Ammon's horn (tissue), 1 donor: ENCODE results near the gene OSBPL9.
"Not testable (repeated sequence)": the region's sequence is repeated elsewhere in the genome, so short reads cannot be mapped to it uniquely, and the experiment has no call there.

Experiments
- DNase-seq: peaks from one replicate; pipeline ENCODE4 v3.0.0-alpha.2; 2016; ENCODE audit warnings: low spot score

The OSBPL9 gene

DNA sequence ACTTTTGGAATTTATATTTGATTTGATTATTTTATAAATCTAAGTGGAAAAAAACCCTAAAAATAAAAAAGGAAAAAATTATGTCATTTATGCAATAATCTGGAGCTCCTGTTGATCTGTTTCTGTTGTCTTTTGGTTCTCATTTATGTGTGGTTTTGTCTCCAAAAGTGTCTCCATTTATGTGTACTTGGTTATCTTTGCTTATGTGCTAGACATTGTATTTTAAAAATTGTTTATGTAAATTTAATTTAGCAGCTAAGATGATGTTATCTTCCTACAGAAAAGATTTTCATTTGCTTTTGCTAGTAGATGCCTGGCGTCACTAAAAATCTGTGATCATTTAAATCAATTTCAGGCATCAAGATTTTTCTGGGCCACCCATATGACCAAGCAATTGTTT, 95.7 kb downstream of the OSBPL9 start:
- DNase-seq, result no peak

DNA sequence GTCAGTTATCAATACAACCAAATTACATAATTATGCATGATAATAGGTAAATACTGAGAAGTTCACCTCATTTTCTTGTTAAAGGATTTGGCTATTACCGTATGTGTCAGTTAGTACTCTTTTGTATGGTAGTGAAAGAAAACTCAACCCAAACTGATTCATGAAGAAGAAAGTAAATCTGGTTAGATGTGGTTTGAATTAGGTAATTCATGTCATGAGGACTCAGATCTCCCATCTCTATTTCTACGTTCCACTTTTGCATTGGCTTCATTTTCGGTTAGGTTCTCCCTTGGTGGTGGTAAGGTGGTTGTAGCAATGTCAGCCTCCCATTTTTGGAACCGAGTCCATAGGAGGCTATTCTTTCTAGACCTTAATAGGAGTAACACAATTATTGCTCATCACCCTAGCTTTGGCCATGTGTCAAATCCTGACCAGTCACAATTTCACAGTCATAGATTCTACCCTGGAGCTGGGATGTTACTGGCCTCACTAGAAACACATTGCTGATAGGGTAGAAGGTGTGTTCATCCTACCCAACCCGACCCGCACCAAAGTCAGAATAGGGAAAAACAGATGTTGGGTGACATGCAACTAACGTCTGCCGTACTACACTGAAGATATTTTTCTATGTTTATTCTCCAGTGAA, 97.6 kb downstream of the OSBPL9 start:
- no peak for DNase-seq

DNA sequence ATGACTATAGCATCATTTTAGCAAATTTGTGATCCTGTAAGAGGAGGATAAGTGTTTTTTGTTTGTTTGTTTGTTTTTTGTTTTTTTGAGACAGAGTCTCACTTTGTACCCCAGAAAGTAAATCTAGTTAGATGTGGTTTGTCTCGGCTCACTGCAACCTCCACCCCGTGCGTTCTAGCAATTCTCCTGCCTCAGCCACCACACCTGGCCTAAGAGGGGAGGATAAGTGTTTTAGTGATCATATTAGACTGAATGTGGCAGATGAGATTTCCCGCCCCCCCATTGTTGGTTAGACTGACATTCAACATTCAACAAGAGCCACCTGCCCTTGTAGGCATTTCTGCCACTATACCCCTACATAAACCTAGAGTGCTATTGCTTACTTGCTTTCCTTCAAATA, 98.5 kb downstream of the OSBPL9 start:
- no peak for DNase-seq

DNA sequence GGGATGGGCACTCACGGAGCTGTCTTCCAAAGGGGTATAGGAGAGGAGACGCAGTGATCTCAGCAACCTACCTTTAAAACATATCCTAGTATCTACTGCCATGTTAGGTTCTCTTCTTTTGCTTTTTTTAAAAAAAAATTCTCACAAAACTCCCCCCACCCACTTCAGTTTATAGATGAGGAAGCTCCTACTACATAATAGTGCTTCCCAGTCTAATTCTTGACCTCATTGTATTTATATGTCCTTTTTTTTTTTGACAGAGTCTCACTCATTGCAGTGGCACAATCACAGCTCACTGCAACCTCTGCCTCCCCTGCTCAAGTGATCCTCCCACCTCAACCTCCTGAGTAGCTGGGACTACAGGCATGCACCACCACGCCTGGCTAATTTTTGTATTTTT, 99.9 kb downstream of the OSBPL9 start:
- no peak for DNase-seq

DNA sequence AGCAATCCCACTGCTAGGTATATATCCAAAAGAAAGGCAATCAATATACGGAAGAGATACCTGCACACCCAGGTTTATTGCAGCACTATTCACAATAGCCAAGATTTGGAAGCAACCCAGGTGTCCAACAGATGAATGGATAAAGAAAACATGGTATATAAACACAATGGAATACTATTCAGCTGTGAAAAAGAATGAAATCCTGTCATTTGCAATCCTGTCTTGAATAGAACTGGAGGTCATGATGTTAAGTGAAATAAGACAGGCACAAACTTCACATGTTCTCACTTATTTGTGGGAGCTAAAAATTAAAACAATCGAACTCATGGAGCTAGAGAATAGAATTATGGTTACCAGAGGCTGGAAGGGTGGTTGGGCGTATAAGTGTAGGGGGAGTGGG, 101.0 kb downstream of the OSBPL9 start:
- DNase-seq, result no peak

DNA sequence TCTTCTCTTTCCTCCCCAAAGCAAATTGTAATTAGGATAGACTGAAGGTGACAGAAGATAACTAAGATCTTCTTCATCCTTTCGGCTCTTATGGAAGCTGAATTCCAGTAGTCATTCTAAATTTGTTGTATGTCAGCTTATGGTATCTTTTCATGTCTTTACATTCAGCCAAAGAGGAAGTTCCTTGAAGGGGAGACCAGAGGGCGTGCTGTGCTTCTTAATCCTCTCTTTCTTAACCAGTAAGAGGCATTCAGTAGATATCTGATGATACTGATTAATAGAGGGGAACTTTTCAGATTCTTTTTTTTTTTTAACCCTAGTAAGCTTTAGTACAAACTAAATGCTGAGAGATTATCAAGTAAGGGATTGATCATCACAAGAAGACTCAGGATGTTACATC, 102.3 kb downstream of the OSBPL9 start:
- DNase-seq, result no peak

DNA sequence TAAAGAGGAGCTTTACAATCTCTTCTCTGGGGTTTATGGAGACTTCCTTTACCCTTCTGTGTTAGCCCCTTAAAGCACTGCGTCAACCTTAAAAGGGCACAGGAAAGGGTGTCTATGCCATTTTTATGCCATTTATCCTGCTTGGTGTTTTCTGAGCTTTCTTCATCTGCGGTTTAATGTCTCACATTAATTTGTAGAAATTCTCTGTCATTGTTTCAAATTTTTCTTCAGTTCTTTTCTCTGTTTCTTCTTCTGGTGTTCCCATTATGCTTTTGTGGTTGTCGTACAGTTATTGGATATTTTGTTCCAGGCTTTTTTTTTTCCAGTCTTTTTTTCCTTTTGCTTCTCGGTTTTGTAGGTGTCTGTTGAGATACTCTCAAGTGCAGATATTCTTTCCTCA, 107.9 kb downstream of the OSBPL9 start:
- no peak for DNase-seq

DNA sequence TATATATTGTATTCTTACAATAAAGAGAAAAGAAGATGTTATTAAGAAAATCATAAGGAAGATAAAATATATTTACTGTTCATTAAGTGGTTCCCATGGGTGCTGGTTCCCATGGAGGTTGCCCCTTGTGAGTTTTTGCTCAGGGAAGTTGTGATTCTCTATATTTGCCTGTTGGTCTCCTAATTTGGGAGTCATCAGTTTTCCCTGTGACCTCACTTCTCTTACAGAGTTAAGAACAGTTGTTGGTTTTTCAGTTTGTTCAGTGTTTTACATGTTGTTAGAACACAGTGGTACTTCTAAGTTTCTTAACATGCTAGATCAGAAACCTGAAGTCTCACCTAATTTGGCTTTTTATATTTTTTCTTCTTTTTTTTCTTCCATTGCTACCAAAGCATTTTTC, 109.2 kb downstream of the OSBPL9 start:
- no peak for DNase-seq

DNA sequence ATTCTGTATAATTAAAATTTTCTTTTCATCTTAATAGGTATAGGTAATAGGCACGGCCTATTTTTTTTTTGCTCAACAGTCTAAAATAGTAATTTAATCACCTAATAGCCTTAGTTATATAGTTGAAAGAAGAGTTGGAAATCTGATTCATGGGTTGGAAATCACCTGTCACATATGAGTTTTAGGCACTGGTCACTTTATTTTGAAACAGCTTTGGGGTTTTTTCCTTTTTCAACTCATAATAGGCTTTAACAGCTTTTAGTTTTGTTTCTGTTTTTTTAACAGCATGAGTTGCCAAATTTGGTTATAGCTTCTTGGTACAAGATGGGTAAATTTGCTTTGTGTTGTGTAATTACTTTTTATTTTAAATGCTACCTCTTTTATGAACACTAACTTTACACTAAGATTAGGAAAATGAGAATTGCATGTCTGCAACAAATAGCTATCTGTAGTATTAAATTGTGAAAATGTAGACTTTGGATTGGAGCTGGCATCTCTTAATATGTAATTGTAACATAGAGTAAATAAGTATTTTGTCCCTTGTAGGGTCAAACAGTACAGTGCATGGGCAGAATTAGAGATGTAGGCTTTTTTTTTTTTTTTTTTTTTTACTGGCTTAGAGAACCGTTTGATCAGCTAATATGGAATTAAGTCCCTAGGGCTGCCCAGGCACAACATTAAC, 109.8 kb downstream of the OSBPL9 start:
- no peak for DNase-seq

DNA sequence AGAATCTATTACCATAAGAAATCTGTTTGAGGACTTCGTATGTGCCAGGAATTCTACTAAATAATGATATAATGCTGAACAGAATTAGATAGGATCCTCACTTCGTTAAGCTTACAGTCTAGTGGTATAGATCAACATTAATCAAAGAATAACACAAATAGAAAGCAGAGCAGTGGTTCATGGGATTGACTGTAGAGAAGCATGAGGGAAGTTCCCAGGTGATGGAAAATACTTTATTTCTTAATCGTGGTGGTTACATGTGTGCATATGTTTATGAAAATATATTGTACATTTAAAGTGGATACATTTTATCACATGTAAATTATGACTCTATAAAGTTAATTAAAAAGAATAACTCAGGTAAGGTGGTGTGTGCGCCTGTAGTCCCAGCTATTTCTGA, 110.5 kb downstream of the OSBPL9 start:
- DNase-seq, result no peak

DNA sequence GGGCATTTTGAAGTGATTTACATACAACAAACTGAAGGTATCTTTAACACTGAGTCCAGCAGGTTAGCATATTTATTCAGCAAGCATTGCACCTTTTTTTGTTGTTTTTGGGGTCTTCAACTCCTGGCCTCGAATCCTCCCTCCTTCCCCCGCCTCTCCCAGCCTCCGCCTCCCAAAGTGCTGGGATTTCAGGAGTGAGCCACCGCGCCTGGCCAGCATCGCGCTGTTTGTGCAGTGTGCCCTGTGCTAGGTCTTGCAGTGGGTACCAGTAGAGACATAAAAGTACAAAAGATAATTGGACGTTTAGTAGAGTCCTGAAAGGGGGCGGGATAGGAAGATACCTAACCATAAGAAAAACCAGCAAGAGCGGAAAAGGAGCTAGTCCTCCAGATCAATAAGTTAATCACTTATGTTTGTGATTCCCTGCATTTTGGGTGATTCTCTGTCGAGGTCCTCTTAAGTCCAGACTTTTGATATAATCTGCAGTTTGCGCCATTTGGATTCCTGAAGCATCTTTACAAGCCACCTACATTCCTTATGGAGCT, 111.8 kb downstream of the OSBPL9 start:
- no peak for DNase-seq

DNA sequence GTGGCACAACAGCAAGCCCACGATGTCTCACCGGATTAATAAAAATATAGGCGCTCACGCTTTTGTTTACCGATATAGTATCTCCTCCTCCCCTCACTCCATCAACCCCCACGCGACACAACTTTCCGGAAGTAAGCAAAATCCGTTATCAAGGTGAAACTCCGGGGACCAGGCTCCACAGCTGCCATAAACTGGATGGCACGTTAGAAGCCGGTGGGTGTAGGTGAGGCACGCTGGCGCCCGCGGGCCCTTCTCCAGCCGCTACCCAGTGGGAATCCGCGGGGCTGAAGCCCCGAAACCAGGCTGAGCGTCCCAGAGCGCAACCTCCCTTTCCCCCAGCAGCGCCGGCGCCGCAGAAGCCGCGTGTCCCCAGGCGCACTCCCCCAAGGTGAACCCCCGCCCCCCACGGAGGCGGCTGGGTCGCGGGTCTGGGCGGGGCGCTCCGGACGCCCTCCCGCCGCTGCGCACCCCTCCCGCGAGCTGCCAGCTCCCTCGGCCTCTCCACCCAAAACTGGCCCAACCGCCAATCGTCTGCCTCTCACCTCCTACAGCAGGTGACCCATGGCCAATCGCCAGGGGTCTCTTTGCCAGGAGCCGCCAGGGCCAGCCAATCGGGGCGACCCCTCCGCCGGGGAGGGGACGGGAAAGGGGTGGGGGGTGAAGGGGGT, 112.4 kb downstream of the OSBPL9 start:
- DNase-seq, result peak; percentile 66

DNA sequence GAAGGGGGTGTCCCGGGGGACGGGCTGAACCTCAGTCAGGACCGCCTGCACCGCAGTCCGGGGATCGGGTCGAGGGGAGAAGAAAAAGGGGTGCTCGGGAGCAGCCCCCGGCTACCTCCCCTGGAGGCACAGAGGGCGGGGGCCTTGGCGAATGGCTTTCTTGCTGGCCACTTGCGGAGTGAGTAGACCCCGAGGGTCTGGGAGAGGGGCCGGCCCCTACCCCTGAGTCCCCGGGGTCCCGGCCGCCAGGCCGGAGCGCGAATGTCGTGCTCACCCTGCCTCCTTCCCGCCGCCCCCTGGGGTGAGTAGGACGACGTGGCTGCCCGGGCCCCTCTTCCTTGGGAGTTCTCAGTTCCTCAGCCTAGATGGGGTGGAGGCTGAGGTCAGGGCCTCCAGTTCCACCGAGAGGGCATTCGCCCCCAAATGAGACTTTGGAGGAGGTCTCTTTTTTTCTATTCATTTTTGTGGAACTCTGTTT, 113.0 kb downstream of the OSBPL9 start:
- DNase-seq, result no peak

DNA sequence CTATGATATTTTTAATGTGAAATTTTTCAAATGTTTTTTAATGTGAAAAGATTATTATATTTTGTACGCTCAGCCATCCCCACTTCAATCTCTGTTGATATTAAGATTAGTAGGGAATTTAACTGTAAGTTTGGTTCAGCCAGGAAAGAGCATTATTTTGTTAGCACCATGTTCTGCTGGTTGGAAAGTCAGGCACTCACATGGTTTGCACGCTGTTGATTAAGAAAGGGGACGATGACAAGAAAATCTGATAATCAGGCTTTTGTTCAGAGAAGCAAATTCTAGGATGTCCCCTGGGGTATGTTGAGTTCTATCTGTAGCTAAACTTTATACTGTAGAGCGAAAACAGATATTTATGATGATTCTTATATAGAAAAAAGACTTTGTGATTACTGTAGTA, 115.1 kb downstream of the OSBPL9 start:
- no peak for DNase-seq

DNA sequence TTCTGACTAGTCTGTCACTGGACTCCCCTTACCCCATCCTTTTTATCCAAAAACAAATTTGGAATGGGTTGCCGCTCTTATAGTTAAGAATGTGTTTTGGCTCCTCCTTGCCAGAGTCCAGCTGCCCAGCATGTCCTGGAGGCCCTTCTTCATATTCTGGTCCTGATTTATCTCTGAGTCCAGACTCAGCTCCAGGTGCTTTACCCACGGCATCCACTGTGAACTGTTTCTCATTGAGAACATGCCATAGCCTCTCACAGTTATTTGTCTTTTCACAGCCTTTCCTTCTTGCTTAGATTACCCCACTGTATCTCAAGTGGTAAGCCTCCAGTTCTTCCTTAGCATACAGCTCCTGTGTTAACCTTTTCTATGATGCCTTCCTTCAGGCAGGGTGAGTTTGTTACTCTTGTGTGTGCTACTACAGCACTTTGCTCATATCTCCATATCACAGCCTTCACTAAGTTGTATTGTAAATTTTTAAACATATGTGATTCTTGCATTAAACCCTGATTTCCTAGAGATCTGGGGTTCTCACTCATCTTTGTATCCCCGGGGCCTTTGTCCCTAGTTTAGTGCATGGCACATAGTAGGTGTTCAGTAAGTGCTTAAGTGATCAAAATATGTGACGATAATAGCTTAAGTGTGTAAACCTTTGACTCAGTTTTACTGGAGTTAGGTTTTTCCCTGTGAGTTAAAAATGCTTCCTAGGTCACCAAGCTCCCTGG, 116.0 kb downstream of the OSBPL9 start:
- no peak for DNase-seq

DNA sequence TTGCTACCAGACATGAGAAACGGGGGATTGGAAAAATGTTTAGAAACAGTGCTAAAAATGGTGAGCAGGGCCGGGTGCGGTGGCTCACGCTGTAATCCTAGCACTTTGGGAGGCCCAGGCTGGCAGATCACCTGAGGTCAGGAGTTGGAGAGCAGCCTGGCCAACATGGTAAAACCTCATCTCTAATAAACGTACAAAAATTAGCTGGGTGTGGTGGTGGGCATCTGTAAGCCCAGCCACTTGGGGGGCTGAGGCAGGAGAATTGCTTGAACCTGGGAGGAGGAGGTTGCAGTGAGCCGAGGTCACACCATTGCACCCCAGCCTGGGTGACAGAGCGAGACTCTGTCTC, 116.5 kb downstream of the OSBPL9 start:
- not testable (repeated sequence) for DNase-seq

DNA sequence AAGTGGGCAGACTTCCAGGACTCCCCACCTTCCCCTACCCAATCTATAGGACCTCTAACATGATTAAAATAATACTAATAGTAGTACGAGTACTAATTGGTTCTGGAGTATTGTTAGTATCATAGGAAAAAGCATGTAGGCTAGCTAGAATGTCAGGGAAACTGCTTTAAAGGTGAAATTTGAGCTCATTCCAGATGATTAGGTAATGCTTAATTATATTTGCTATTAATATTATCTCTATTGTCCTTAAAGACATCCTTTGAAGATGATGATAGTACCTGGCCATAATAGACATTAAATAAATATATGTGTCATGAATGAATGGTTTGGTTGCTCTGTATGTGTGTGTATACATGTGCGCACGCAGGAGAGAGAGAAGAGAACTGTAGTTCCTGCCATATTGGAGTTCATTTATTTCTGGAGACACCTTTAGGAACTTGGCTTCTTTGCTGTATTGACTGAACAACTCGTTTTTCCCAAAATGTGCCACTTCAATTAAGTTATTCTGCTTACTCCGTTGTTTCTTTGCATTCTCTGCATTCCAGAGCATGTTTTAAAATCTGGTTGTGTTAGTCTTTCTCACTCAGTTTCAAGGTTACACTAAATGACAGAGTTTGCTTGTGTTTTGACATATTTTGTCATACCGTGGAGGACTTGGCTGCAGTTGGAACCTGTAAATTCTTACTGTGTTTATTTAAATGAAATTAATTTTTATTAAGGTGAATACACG, 117.1 kb downstream of the OSBPL9 start:
- DNase-seq, result no peak

DNA sequence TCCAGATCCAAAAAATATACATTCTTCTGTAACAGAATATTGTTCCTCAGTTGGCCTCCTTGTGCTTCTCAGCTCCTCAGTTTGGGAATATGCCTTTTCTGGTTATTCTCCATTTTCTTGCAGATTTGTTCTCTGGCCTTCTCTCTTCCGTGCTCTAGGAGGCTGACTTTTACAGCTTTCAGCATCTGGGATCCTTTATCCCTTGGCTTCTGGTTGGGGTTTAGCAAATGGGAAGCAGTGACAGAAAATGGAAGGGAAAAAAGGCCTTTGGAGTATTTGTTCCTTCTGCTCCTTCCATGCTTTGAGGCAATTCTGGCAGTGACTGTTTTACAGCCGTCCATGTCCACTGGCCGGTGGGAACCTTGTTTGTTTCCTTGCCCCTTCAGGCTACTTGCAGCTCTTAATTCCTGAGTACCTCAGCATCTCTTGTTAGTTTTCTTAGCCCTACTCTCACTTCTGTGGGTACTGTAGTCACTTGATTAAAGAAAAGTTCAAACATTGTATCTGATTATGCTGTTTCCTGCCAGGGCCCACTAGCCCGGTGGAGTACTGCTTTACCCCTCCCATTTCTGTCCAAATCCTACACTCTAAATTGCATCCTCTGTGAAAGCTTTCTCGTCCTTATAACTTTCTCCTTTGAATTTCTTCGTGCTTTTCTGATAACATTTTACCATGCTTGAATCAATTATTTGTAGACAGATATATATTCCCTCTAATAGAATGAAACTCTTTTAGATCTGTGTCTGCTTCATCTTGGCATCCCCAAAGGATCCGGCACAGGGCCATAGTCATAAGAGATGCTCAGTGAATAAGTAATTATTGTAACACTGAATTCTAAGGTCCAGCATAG, 118.2 kb downstream of the OSBPL9 start:
- DNase-seq, result no peak

DNA sequence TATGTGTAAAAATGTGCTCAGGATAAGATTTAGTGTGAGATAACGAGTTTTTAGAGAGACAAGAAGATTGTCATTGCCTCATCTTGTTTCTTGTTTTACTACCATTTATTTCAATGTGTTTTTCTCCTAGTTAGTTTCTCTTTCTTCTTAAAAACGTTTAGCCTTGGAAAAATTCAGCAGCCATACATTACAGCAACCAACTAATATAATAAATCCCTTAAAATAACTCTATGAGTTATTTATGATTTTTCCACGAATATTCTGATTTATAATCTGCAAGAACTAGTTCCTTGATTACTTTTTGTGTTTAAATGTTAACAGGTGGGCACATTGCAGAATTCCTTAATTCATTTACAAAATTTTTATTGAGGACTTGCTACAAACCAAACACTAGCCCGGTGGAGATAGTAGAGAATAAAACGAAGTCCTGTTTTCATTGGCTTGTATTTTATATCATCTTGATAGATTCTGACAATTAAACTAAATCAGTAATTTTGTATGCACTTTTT, 118.9 kb downstream of the OSBPL9 start:
- DNase-seq, result no peak

DNA sequence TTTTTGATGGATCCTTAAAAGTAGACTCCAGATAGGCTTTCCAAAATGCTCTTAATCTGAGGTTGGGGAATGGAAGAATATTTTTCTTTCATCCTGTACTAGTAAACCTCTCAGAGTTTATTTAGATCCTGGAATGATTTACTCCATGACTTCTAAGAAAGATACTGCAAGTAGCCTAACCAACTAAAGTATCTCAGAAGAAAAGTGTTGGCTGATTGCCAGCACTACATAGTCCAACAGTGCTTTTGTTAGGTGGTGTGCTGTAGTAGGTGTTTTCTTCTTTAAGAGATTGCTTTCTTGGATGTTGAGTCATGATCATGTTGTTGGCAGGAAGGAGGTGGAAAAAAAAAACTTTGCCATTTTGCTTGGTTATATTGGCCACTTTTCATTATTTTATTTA, 119.8 kb downstream of the OSBPL9 start:
- peak; percentile 19 for DNase-seq

DNA sequence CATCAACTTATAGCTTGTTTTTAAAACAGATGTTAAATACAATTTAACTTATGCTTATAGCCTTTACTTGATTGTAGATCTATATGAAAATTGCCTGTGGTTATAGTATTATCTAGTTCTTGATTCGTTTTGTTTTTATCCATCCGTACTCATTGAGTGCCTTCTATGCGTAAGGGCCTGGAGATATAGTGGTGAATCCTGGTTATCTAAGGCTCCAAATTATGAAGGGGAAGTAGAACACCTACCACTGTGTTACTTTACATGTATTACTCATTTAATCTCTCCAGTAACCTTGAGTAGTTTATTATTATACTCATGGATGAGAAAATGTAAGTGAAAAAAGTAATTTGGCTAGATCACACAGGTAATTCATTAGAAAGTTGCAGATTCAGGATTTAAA, 121.8 kb downstream of the OSBPL9 start:
- DNase-seq, result no peak
